ENCODE results near the gene OR5AP2. TPM values are rescaled to one million over a fixed set of nuclear protein-coding genes. Genes with fewer than 3 reads are reported as not detected.
"Not testable (repeated sequence)": the region's sequence is repeated elsewhere in the genome, so short reads cannot be mapped to it uniquely, and the experiment has no call there.

The OR5AP2 gene
- polyA plus RNA-seq (2012; ENCODE audit: insufficient read depth, insufficient read length, low read depth) = not detected

DNA sequence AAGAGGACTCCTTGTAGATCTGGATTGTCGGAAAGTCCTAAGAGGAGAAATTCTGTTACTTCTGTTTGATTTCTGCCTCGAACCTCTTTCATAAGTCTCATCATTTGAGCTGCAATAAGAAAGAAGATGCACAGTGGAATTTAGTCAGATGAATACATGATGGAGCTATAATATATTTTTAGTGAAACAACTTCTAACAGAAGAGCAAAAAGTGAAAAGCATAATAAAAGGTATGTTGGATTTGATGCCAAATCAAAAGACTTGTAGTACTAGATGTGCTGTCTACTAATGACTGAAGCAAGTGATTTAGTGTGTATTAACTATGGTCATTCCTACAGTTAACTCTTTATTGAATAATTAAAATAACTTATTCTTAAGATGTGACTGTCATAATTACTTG is at the start of gene OR5AP2:
TSS of gene OR5AP2 (minus strand) at position 101 of the 400 bp plus-strand sequence. CDS start at position 101, 0 bp downstream.
- no peaks in the 10 kb centered on the region for H3K4me1 ChIP-seq
- H3K4me3 ChIP-seq (ENCODE audit: low read depth, low read length) = no peak within 1 kb of the TSS
- no peaks in the 10 kb centered on the region for H3K27me3 ChIP-seq
- no peaks in the 10 kb centered on the region for H3K9me3 ChIP-seq
- TF ChIP-seq, protein P1, sequence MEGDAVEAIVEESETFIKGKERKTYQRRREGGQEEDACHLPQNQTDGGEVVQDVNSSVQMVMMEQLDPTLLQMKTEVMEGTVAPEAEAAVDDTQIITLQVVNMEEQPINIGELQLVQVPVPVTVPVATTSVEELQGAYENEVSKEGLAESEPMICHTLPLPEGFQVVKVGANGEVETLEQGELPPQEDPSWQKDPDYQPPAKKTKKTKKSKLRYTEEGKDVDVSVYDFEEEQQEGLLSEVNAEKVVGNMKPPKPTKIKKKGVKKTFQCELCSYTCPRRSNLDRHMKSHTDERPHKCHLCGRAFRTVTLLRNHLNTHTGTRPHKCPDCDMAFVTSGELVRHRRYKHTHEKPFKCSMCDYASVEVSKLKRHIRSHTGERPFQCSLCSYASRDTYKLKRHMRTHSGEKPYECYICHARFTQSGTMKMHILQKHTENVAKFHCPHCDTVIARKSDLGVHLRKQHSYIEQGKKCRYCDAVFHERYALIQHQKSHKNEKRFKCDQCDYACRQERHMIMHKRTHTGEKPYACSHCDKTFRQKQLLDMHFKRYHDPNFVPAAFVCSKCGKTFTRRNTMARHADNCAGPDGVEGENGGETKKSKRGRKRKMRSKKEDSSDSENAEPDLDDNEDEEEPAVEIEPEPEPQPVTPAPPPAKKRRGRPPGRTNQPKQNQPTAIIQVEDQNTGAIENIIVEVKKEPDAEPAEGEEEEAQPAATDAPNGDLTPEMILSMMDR (IDR thresholded peaks at IDR 0.05; ENCODE audit: low read depth, low read length) = no peak
- no peaks in the 10 kb centered on the region for H3K36me3 ChIP-seq
- DNase-seq = no peak

DNA sequence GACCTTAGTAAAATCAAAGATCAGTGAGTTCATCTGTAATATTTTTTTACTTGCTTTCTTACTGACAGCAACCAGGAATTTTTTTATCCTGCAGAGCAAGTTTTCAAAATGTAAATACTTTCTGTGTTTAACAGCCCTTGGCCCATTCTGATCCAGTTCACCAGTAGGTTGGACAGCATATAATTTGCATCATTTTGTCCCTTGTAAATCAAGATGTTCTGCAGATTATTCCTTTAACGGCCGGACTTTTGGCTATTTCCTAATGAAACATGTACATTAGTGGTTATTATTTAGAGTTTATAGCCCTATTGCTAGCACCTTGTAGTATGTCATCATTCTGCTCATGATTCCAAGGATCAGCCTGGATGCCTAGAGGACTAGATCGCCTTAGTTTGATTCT is 48.9 kb upstream of the OR5AP2 start:
- not testable (repeated sequence) for H3K4me1 ChIP-seq; H3K9me3 ChIP-seq; H3K36me3 ChIP-seq; H3K4me3 ChIP-seq (ENCODE audit: low read depth, low read length); H3K27me3 ChIP-seq; DNase-seq

DNA sequence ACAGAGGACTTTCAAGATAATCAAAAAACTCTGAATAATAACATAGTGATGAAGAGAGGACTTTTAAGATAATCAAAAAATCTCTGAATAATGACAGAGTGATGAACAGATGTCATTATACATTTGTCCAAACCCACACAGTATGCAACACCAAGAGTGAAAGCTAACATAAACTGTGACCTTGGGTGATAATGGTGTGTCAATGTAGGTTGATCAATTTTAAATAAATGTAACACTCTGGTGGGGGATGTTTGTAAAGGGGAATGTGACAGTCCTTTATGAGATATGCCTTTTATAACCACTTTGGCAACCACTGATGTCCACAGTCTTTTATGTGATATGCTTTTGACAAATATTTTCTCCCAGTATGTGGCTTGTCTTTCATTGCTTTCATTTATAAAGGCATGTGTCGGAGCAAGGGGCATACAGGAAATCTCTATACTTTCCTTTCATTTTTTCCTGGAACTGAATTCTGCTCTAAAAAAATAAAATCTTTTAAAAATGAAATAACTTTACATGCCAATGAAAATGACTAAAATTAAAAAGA is 46.4 kb upstream of the OR5AP2 start:
- no peaks in the 10 kb centered on the region for H3K4me1 ChIP-seq
- no peak for DNase-seq
- H3K36me3 ChIP-seq = no peaks in the 10 kb centered on the region
- no peak overlapping the region for H3K4me3 ChIP-seq (ENCODE audit: low read depth, low read length)
- H3K9me3 ChIP-seq = no peaks in the 10 kb centered on the region
- TF ChIP-seq, protein P1 (IDR thresholded peaks at IDR 0.05; ENCODE audit: low read depth, low read length) = no peak
- H3K27me3 ChIP-seq = no peaks in the 10 kb centered on the region

DNA sequence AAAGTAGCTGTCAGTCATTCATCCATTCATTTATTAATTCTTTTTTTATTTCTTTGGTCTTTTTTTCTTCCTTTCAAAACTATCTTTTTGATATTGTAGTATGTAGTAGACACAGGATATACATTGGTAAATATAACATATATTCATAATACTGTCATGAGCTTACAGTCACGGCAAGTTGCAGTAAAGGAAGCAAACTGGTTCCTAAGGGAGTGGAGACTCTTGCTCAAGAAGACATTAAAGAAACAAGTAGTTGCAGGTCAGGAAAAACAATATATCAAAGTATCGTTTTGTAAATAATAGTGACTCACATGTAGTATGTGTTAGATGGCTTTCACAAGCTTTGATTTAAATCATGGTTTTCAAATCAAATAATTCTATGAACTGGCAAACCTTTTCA is 28.7 kb upstream of the OR5AP2 start:
- no peak for DNase-seq
- TF ChIP-seq, protein P1 (IDR thresholded peaks at IDR 0.05; ENCODE audit: low read depth, low read length) = no peak
- H3K4me1 ChIP-seq = no peaks in the 10 kb centered on the region
- no peaks in the 10 kb centered on the region for H3K9me3 ChIP-seq
- H3K27me3 ChIP-seq = no peaks in the 10 kb centered on the region
- no peak overlapping the region for H3K4me3 ChIP-seq (ENCODE audit: low read depth, low read length)
- no peaks in the 10 kb centered on the region for H3K36me3 ChIP-seq

DNA sequence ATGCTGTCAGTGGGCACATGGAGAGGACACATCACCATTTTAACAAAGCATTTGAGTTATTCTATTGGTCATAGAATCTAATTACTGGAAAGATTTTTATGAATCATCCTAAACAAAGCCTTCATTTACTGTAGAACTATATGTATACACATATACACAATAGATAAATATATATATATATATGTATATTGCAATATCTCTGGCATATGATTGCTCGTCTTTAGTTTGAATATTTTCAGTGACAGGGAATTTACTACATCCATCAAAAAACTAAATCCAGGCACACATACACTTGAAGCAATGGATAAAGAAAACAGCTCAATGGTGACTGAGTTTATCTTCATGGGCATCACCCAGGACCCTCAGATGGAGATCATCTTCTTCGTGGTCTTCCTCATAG is 21.1 kb upstream of the OR5AP2 start, which contains the start of gene OR5AR1:
TSS of gene OR5AR1 (plus strand) at position 301 of the 400 bp plus-strand sequence. CDS start at position 301, 0 bp downstream.
- DNase-seq = no peak
- no peaks in the 10 kb centered on the region for H3K27me3 ChIP-seq
- H3K4me1 ChIP-seq = no peaks in the 10 kb centered on the region
- H3K4me3 ChIP-seq (ENCODE audit: low read depth, low read length) = no peak within 1 kb of the TSS
- H3K36me3 ChIP-seq = no peaks in the 10 kb centered on the region
- H3K9me3 ChIP-seq = no peaks in the 10 kb centered on the region
- TF ChIP-seq, protein P1 (IDR thresholded peaks at IDR 0.05; ENCODE audit: low read depth, low read length) = no peak

DNA sequence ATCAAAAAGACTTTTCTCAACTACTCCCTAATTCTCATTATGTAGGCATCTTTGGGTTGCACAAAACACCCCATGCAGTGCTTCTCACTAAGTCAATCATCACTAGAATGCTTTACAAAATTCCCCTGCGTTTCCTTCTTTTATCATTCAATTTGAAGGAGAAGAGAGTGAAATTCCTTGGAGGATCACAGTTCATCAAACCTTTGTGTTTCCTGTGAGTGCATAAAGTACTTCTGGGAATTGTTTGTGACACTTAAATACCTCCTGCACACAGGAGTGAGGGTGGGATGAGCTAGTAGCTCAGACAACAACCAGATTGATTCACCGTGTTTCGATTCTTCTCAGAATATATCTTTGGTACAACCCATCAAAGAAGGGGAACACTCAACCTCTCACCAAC is 17.5 kb upstream of the OR5AP2 start:
- no peaks in the 10 kb centered on the region for H3K9me3 ChIP-seq
- no peak overlapping the region for H3K4me3 ChIP-seq (ENCODE audit: low read depth, low read length)
- TF ChIP-seq, protein P1 (IDR thresholded peaks at IDR 0.05; ENCODE audit: low read depth, low read length) = no peak
- no peaks in the 10 kb centered on the region for H3K27me3 ChIP-seq
- no peaks in the 10 kb centered on the region for H3K4me1 ChIP-seq
- DNase-seq = no peak
- H3K36me3 ChIP-seq = no peaks in the 10 kb centered on the region

Data from BE2C (cell line).